ENCODE results near the gene ENTR1. TPM values are rescaled to one million over a fixed set of nuclear protein-coding genes. Genes with fewer than 3 reads are reported as not detected.
"Not testable (repeated sequence)": the region's sequence is repeated elsewhere in the genome, so short reads cannot be mapped to it uniquely, and the experiment has no call there.

The ENTR1 gene
- polyA plus RNA-seq, 2 donors = 20.1 to 24.2 TPM

DNA sequence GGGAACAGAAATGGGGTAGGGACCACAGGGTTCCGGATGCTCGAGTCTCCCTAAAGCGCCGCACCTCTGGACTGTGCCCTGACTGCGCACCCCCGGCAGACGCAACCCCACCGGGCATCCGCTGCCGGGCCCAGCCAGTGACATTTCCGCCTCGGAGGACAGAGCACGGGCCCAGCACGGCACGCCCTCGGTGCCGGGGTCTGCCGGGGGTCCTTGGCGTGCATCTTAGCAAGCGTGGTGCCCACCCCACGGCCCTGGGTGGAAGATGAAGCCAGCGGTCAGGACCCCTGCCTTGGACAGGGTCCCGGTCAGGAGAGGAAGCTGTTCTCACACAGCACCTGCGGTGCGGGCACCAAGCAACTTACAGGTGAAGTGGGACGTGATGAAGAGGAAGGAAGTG lies 22.2 kb upstream of the ENTR1 start:
- H3K27ac ChIP-seq (ENCODE audit: low read depth in 2 of 2, low read length in 1 of 2) = no peak overlapping the region
- peaks cover 0 to 6% of the 10 kb centered on the region in 2 donors for H3K4me1 ChIP-seq (ENCODE audit: control insufficient read depth in 2 of 2, insufficient read depth in 2 of 2, low read length in 1 of 2)
- no peak overlapping the region for H3K4me3 ChIP-seq (ENCODE audit: low read depth in 1 of 2, low read length in 2 of 2)
- 92 to 96% methylated on average over 26 of the region's 26 CpGs for WGBS, 2 donors
- peaks cover 6 to 51% of the 10 kb centered on the region in 2 donors for H3K36me3 ChIP-seq (ENCODE audit: control insufficient read depth in 2 of 2, insufficient read depth in 2 of 2, low read length in 1 of 2)
- H3K27me3 ChIP-seq (ENCODE audit: control insufficient read depth in 1 of 2, insufficient read depth in 2 of 2, low read length in 2 of 2) = no peaks in the 10 kb centered on the region
- H3K9me3 ChIP-seq (ENCODE audit: control insufficient read depth in 2 of 2, insufficient read depth in 1 of 2, low read depth in 1 of 2, low read length in 1 of 2) = no peaks in the 10 kb centered on the region

DNA sequence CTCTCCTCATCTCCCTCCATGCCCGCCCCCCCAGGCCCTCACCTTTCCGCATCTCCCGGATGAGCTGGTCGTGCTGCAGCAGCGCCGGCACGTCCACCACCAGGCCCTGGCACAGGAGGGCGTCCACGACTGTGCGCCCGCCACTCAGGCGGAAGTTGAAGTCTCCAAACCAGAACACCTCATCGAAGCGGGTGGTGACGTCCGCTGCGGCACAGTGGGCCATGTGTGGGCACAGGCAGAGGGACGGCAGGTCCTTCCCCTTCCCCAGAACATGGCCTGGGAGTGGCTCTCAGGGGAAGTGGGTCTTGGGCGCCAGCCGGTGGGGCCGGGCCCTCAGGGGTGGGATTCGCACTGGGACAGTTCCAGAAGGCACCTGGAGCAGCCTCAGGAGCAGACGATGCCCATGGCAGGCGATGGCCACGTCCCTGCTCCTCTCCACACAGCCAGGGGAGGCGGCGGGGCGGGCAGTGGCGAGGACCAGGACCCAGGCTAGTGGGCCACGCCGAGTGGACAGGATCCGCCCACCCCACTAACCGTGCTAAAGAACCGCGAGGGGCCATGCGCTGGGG lies 21.5 kb upstream of the ENTR1 start:
- Histone ChIP-seq H3K27ac (ENCODE audit: low read depth in 2 of 2, low read length in 1 of 2) (no peak overlapping the region), H3K4me1 (ENCODE audit: control insufficient read depth in 2 of 2, insufficient read depth in 2 of 2, low read length in 1 of 2) (peaks cover 0 to 2% of the 10 kb centered on the region in 2 donors), H3K36me3 (ENCODE audit: control insufficient read depth in 2 of 2, insufficient read depth in 2 of 2, low read length in 1 of 2) (peaks cover 6 to 51% of the 10 kb centered on the region in 2 donors), H3K9me3 (ENCODE audit: control insufficient read depth in 2 of 2, insufficient read depth in 1 of 2, low read depth in 1 of 2, low read length in 1 of 2) (no peaks in the 10 kb centered on the region), H3K27me3 (ENCODE audit: control insufficient read depth in 1 of 2, insufficient read depth in 2 of 2, low read length in 2 of 2) (no peaks in the 10 kb centered on the region), H3K4me3 (ENCODE audit: low read depth in 1 of 2, low read length in 2 of 2) (no peak overlapping the region)
- 93 to 95% methylated on average over 36 of the region's 36 CpGs for WGBS, 2 donors

DNA sequence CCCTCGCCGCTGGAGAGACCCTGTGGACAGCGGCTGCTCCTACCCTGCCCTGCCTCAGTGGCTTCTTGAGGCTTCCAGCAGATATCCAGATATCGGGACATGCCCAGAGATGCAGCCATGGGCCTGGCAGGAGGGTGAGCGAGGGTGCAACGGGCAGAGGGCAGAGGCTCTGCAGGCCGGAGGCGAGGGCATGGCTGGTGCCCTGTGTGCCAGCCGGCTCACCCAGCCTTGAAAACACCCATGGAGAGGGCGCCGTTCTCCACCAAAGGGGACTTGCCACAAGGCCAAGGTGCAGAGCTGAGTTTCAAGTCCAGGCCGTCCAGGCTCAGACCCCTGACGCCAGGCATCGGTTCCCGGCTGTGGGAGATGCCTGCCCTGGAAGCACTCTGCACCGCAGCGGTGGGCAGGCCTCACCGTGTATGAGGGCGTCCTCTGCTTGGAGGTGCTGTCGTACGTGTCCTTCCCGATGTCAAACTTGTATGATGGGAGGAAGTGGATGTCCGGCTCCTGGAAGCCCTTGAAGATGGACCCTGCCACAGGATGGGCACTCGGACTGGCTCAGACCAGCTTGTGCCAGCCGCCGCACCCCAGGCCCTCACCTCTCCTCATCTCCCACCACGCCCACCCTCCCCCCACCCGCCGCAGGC lies 20.3 kb upstream of the ENTR1 start:
- Histone ChIP-seq H3K4me1 (ENCODE audit: control insufficient read depth in 2 of 2, insufficient read depth in 2 of 2, low read length in 1 of 2) (no peaks in the 10 kb centered on the region), H3K27me3 (ENCODE audit: control insufficient read depth in 1 of 2, insufficient read depth in 2 of 2, low read length in 2 of 2) (no peaks in the 10 kb centered on the region), H3K9me3 (ENCODE audit: control insufficient read depth in 2 of 2, insufficient read depth in 1 of 2, low read depth in 1 of 2, low read length in 1 of 2) (no peaks in the 10 kb centered on the region), H3K27ac (ENCODE audit: low read depth in 2 of 2, low read length in 1 of 2) (no peak overlapping the region), H3K4me3 (ENCODE audit: low read depth in 1 of 2, low read length in 2 of 2) (no peak overlapping the region), H3K36me3 (ENCODE audit: control insufficient read depth in 2 of 2, insufficient read depth in 2 of 2, low read length in 1 of 2) (peaks cover 6 to 44% of the 10 kb centered on the region in 2 donors)
- 92 to 94% methylated on average over 23 to 28 of the region's 29 CpGs for WGBS, 2 donors

DNA sequence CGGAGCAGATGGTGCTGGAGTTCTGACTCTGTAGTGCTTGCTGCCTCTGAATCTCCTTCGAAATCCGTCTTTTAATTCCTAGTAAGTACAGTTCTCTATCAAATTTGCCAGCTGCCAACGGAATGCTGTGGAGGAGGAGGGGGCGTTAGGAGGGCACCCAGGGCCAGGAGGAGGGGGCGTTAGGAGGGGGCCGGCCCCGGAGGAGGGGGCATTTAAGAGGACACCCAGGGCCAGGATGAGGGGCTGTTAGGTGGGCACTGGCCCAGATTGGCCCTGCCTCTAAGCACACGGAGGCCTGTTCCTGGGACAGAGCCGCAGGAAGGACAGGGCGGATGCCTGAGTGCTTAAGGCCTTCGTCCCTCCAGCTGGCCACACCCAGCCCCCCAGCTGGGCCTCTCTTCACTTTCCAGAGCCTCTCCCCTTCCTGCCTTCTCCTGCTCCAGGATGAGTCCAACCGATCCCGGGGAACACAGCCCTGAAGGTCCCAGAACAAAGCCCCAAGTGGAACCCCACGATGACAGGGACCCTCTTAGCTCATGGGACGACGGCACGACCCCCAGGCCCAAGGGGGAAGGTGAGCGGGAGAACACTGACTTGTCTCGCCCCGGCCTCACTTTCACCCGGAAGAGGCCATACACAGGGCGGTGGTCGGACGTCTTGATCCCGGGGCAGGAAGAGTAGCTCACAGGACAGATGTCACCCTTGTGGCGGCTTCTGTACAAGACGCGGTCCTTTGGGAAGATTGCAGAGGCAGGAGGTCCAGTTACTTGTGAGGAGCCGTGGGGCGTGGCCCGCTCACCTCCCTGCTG lies 19.5 kb upstream of the ENTR1 start:
- 79 to 82% methylated on average over 30 to 32 of the region's 32 CpGs for WGBS, 2 donors
- Histone ChIP-seq H3K27me3 (ENCODE audit: control insufficient read depth in 1 of 2, insufficient read depth in 2 of 2, low read length in 2 of 2) (no peaks in the 10 kb centered on the region), H3K9me3 (ENCODE audit: control insufficient read depth in 2 of 2, insufficient read depth in 1 of 2, low read depth in 1 of 2, low read length in 1 of 2) (no peaks in the 10 kb centered on the region), H3K36me3 (ENCODE audit: control insufficient read depth in 2 of 2, insufficient read depth in 2 of 2, low read length in 1 of 2) (peaks cover 6 to 42% of the 10 kb centered on the region in 2 donors), H3K4me3 (ENCODE audit: low read depth in 1 of 2, low read length in 2 of 2) (no peak overlapping the region), H3K27ac (ENCODE audit: low read depth in 2 of 2, low read length in 1 of 2) (no peak overlapping the region), H3K4me1 (ENCODE audit: control insufficient read depth in 2 of 2, insufficient read depth in 2 of 2, low read length in 1 of 2) (no peaks in the 10 kb centered on the region)

DNA sequence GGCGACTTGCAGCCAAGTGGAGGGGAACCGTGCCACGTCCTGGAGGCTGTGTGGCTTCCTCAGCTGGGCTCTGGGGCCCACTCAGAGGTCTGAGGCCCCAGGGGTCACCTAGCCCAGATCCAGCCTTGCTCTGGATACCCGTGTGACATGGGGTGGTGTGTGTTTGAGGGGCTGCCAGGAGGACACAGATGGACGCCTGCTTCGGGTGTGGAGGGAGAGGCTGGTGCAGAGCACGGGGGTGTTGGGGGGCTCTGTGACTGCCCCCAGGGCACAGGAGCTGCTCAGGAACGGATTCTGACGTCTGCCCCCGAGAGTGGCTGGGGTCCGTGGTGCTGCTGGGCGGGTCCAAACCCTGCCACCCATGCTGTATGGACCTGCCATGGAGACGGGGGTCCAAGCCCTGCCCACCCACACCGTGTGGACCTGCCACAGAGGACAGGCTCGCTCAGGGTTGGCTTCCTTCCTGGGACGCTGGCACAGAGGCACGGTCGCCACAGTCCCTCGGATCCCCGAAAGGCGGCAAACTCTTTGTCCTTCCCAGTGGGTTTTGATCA lies 18.7 kb upstream of the ENTR1 start:
- Histone ChIP-seq H3K27ac (ENCODE audit: low read depth in 2 of 2, low read length in 1 of 2) (no peak overlapping the region), H3K4me1 (ENCODE audit: control insufficient read depth in 2 of 2, insufficient read depth in 2 of 2, low read length in 1 of 2) (no peaks in the 10 kb centered on the region), H3K9me3 (ENCODE audit: control insufficient read depth in 2 of 2, insufficient read depth in 1 of 2, low read depth in 1 of 2, low read length in 1 of 2) (no peaks in the 10 kb centered on the region), H3K27me3 (ENCODE audit: control insufficient read depth in 1 of 2, insufficient read depth in 2 of 2, low read length in 2 of 2) (no peaks in the 10 kb centered on the region), H3K4me3 (ENCODE audit: low read depth in 1 of 2, low read length in 2 of 2) (no peak overlapping the region), H3K36me3 (ENCODE audit: control insufficient read depth in 2 of 2, insufficient read depth in 2 of 2, low read length in 1 of 2) (peaks cover 9 to 40% of the 10 kb centered on the region in 2 donors)
- WGBS, 2 donors = 86 to 87% methylated on average over 21 of the region's 21 CpGs

DNA sequence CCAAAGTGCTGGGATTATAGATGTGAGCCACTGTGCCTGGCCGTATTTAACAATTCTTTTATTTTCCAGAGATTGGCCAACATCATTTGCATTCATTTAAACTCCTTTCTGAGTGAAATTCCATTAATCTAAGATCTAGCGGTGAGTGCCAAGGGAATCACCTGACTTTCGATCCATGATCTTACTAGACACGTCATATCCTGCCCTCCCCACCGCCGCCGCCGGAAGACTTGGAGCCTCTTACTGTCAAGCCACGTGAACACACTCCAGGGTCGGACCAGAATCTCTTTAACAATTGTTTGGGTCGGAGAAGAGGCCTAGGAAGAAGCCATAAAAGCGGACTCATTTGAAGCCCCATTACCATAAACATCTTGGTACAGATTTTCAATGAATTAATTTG lies 16.4 kb upstream of the ENTR1 start:
- no peak overlapping the region for H3K27ac ChIP-seq (ENCODE audit: low read depth in 2 of 2, low read length in 1 of 2)
- no peaks in the 10 kb centered on the region for H3K27me3 ChIP-seq (ENCODE audit: control insufficient read depth in 1 of 2, insufficient read depth in 2 of 2, low read length in 2 of 2)
- 73 to 82% methylated on average over 12 of the region's 12 CpGs for WGBS, 2 donors
- H3K9me3 ChIP-seq (ENCODE audit: control insufficient read depth in 2 of 2, insufficient read depth in 1 of 2, low read depth in 1 of 2, low read length in 1 of 2) = no peaks in the 10 kb centered on the region
- no peak overlapping the region for H3K4me3 ChIP-seq (ENCODE audit: low read depth in 1 of 2, low read length in 2 of 2)
- no peaks in the 10 kb centered on the region for H3K4me1 ChIP-seq (ENCODE audit: control insufficient read depth in 2 of 2, insufficient read depth in 2 of 2, low read length in 1 of 2)
- peaks cover 13 to 41% of the 10 kb centered on the region in 2 donors for H3K36me3 ChIP-seq (ENCODE audit: control insufficient read depth in 2 of 2, insufficient read depth in 2 of 2, low read length in 1 of 2)

DNA sequence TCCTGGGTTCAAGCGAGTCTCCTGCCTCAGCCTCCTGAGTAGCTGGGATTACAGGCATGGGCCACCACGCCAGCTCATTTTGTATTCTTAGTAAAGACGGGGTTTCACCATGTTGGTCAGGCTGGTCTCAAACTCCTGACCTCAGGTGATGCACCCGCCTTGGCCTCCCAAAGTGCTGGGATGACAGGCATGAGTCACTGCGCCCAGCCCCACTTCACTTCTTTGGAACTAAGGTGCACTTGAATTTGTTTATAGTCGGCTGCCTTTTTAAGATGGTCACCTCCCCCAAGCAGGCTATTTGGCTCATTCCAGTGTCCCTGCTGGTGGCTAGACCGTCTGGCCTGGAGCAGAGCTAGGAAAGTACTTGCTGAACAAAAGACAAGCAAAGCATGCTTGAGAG lies 15.0 kb upstream of the ENTR1 start:
- H3K9me3 ChIP-seq (ENCODE audit: control insufficient read depth in 2 of 2, insufficient read depth in 1 of 2, low read depth in 1 of 2, low read length in 1 of 2); H3K4me3 ChIP-seq (ENCODE audit: low read depth in 1 of 2, low read length in 2 of 2); H3K27me3 ChIP-seq (ENCODE audit: control insufficient read depth in 1 of 2, insufficient read depth in 2 of 2, low read length in 2 of 2); H3K4me1 ChIP-seq (ENCODE audit: control insufficient read depth in 2 of 2, insufficient read depth in 2 of 2, low read length in 1 of 2); H3K27ac ChIP-seq (ENCODE audit: low read depth in 2 of 2, low read length in 1 of 2): not testable (repeated sequence)
- peaks cover 11 to 40% of the 10 kb centered on the region in 2 donors for H3K36me3 ChIP-seq (ENCODE audit: control insufficient read depth in 2 of 2, insufficient read depth in 2 of 2, low read length in 1 of 2)
- 79 to 81% methylated on average over 7 of the region's 7 CpGs for whole genome bisulfite sequencing, 2 donors

DNA sequence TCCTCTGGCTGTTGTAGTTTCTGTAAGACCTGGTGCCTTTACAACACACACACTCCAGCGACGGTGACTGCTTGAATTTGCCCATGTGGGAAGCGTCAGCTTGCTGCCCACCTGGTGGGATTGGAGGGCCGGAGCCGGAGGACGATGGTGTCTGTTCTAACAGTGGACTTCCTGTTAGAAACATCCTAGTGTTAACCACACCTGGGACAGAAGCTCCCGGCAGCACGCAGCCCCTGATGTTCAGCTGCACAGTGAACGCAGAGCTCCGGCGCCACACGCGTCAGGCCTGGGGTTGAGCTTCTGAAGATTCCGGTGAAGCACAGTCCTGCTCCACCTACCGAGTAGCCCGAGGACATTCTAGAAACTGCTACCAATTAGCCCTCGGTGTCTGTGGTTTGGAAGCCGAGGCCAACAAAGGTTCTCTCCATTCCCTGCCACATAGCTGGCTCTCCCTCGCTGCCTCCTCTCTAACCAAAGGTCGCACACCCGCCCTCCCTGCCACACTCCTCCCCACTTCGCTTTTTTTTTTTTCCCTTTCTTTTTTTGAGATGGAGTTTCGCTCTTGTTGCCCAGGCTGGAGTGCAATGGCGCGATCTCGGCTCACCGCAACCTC lies 14.4 kb upstream of the ENTR1 start:
- 86% methylated on average over 27 of the region's 27 CpGs for WGBS, 2 donors
- H3K27me3 ChIP-seq (ENCODE audit: control insufficient read depth in 1 of 2, insufficient read depth in 2 of 2, low read length in 2 of 2) = no peaks in the 10 kb centered on the region
- H3K36me3 ChIP-seq (ENCODE audit: control insufficient read depth in 2 of 2, insufficient read depth in 2 of 2, low read length in 1 of 2) = peaks cover 11 to 40% of the 10 kb centered on the region in 2 donors

DNA sequence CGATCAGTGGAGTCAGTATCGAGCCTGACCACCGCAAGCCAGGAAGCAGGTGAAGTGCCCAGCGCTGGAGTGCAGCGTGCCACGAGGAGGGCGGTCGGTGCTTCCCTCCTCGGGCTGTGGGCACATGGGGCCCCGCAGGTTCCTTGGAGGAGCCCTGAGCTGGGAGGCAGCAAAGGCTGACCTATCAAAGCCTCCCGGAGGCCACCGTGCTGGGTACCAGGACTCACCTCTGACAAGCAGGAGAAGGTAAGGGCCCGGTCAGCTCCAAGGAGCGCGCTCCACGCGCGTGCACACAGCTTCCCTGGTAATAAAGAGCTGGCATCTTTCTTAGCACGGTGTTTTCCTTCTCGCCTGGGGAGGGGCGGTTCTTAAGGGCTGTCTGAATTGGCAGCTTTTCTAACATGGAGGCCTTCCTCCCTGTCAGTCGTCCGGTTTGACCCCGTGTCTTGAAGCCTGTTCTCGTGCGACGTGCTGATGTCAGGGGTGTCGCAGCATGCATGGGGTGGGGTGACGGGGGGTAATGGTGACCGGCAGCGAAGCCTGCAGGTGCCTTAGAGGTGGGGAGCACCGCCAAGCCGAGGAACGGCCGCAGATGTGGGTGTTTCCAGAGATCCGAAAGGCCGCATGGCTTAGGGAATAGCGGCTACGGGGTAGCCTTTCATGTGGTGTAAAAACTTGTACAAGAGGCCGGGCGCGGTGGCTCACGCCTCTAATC lies 13.2 kb upstream of the ENTR1 start:
- Histone ChIP-seq H3K27ac (ENCODE audit: low read depth in 2 of 2, low read length in 1 of 2) (no peak overlapping the region), H3K4me3 (ENCODE audit: low read depth in 1 of 2, low read length in 2 of 2) (no peak overlapping the region), H3K36me3 (ENCODE audit: control insufficient read depth in 2 of 2, insufficient read depth in 2 of 2, low read length in 1 of 2) (peaks cover 11 to 38% of the 10 kb centered on the region in 2 donors), H3K4me1 (ENCODE audit: control insufficient read depth in 2 of 2, insufficient read depth in 2 of 2, low read length in 1 of 2) (no peaks in the 10 kb centered on the region), H3K9me3 (ENCODE audit: control insufficient read depth in 2 of 2, insufficient read depth in 1 of 2, low read depth in 1 of 2, low read length in 1 of 2) (no peaks in the 10 kb centered on the region), H3K27me3 (ENCODE audit: control insufficient read depth in 1 of 2, insufficient read depth in 2 of 2, low read length in 2 of 2) (no peaks in the 10 kb centered on the region)
- WGBS, 2 donors = 93 to 96% methylated on average over 43 of the region's 43 CpGs

More for the DNA sequence above, 14.4 kb upstream of the ENTR1 start:
- H3K4me1 ChIP-seq (ENCODE audit: control insufficient read depth in 2 of 2, insufficient read depth in 2 of 2, low read length in 1 of 2) = no peaks in the 10 kb centered on the region
- no peak overlapping the region for H3K27ac ChIP-seq (ENCODE audit: low read depth in 2 of 2, low read length in 1 of 2)
- no peaks in the 10 kb centered on the region for H3K9me3 ChIP-seq (ENCODE audit: control insufficient read depth in 2 of 2, insufficient read depth in 1 of 2, low read depth in 1 of 2, low read length in 1 of 2)
- H3K4me3 ChIP-seq (ENCODE audit: low read depth in 1 of 2, low read length in 2 of 2) = no peak overlapping the region

All from esophagus (tissue), 2 donors.